Measurements from ENCODE around the gene SH3RF3.

SH3RF3 gene

DNA sequence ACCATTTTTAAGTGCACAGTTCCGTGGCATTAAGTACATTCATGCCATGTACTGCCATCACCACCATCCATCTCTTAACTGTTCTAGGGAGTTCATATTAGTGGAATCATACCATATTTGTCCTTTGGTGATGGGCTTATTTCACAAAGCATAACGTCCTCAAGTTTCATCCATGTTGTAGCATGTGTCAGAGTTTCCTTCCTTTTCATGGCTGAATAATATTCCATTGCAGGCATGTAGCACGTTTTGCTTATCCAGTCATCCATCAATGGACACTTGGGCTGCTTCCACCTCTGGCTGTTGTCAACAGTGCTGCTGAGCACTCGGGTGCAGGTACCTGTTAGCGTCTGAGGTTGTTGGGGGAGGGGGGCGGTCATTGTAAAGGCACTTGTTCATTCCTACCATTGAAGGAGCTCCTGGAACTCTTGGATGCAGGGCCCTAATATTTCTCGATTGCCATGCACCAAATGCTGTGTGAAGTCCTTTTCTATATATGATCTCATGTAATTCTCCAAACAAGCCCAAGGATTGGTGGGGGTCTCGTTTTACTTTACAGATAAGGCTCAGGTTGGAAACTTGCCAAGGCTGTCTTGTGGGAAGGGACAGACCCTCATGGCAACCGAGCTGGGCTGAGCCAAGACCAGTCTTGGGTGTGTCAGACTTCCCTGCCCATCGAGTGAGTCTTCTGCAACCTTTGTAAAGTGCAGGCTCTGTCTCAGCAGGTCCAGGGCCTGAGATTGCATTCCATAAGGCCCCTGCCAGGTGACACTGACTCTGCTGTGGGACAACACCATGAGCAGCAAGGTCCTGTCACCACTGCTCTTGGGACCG lies 42.9 kb upstream of the SH3RF3 start:
- Histone ChIP-seq H3K27me3 (ENCODE audit: insufficient read depth, insufficient read length) (peaks cover 2% of the 10 kb centered on the region), H3K9ac (ENCODE audit: insufficient read length, low read depth) (no peak overlapping the region), H3K9me3 (ENCODE audit: insufficient read depth, low read length) (no peaks in the 10 kb centered on the region), H3K4me3 (ENCODE audit: insufficient read length, low read depth) (no peak overlapping the region), H3K36me3 (ENCODE audit: insufficient read depth, insufficient read length, low read length) (no peaks in the 10 kb centered on the region), H3K4me1 (ENCODE audit: insufficient read depth, insufficient read length) (no peaks in the 10 kb centered on the region)
- no peak for DNase-seq (ENCODE audit: low read depth, low spot score)
- no peak for TF ChIP-seq YY1 (IDR thresholded peaks at IDR 0.05; ENCODE audit: insufficient read depth, insufficient read length)
- TF ChIP-seq SUZ12 (IDR thresholded peaks at IDR 0.05; ENCODE audit: extremely low read depth, insufficient read depth, insufficient read length) = no peak
- TF ChIP-seq ZNF274 (IDR thresholded peaks at IDR 0.05; ENCODE audit: low read depth, low read length) = no peak

DNA sequence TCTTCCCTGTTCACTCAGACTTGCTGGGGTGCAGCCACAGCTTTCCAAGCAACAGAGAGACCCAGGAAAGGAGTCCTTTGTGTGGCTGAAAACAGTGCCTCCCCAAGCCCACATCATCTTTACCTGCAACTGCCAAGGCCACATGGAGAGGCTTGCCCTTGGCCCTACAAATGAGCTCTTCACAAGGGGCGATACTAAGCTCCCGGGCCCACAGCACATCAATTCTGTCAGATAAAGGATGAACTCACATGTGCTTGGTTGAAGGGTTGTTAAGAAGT lies 42.3 kb upstream of the SH3RF3 start:
- H3K27me3 ChIP-seq (ENCODE audit: insufficient read depth, insufficient read length) = peaks cover 2% of the 10 kb centered on the region
- H3K36me3 ChIP-seq (ENCODE audit: insufficient read depth, insufficient read length, low read length) = no peaks in the 10 kb centered on the region
- no peak overlapping the region for H3K9ac ChIP-seq (ENCODE audit: insufficient read length, low read depth)
- TF ChIP-seq SUZ12 (IDR thresholded peaks at IDR 0.05; ENCODE audit: extremely low read depth, insufficient read depth, insufficient read length) = no peak
- TF ChIP-seq YY1 (IDR thresholded peaks at IDR 0.05; ENCODE audit: insufficient read depth, insufficient read length) = no peak
- no peak for TF ChIP-seq ZNF274 (IDR thresholded peaks at IDR 0.05; ENCODE audit: low read depth, low read length)
- no peak for DNase-seq (ENCODE audit: low read depth, low spot score)
- H3K4me1 ChIP-seq (ENCODE audit: insufficient read depth, insufficient read length) = no peaks in the 10 kb centered on the region
- H3K4me3 ChIP-seq (ENCODE audit: insufficient read length, low read depth) = no peak overlapping the region
- no peaks in the 10 kb centered on the region for H3K9me3 ChIP-seq (ENCODE audit: insufficient read depth, low read length)

DNA sequence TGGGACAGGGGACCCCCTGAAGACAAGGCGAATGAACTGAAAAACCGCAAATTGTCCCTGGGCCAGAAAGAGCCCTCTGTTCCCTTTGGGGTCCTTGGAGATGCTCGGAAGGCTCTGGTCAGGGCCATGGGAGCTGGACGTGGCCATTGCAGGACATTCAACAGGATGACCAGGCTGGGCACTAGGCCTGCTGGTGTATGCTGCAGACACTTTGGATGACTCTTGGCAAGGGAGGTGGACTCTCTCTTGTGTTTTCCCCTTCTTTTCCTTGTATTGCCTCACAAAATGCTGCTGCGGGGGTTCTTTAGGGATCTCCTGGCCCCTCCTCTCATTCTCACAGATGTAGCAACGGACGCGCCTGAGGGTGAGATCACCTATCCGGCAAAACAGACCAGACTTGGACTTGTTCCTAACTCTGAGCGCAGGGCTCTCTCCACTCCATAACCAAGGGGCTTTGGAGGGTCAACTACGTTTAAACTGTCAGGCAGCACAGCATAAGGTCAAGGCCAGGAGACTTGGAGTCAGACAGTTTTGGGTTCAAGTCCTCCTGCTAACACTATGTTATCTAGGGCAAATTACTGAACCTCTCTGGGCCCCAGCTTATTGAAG lies 41.8 kb upstream of the SH3RF3 start:
- Histone ChIP-seq H3K36me3 (ENCODE audit: insufficient read depth, insufficient read length, low read length) (no peaks in the 10 kb centered on the region), H3K9me3 (ENCODE audit: insufficient read depth, low read length) (no peaks in the 10 kb centered on the region), H3K4me3 (ENCODE audit: insufficient read length, low read depth) (no peak overlapping the region), H3K4me1 (ENCODE audit: insufficient read depth, insufficient read length) (no peaks in the 10 kb centered on the region), H3K9ac (ENCODE audit: insufficient read length, low read depth) (no peak overlapping the region), H3K27me3 (ENCODE audit: insufficient read depth, insufficient read length) (peaks cover 2% of the 10 kb centered on the region)
- no peak for TF ChIP-seq SUZ12 (IDR thresholded peaks at IDR 0.05; ENCODE audit: extremely low read depth, insufficient read depth, insufficient read length)
- no peak for TF ChIP-seq ZNF274 (IDR thresholded peaks at IDR 0.05; ENCODE audit: low read depth, low read length)
- TF ChIP-seq YY1 (IDR thresholded peaks at IDR 0.05; ENCODE audit: insufficient read depth, insufficient read length) = no peak
- no peak for DNase-seq (ENCODE audit: low read depth, low spot score)

DNA sequence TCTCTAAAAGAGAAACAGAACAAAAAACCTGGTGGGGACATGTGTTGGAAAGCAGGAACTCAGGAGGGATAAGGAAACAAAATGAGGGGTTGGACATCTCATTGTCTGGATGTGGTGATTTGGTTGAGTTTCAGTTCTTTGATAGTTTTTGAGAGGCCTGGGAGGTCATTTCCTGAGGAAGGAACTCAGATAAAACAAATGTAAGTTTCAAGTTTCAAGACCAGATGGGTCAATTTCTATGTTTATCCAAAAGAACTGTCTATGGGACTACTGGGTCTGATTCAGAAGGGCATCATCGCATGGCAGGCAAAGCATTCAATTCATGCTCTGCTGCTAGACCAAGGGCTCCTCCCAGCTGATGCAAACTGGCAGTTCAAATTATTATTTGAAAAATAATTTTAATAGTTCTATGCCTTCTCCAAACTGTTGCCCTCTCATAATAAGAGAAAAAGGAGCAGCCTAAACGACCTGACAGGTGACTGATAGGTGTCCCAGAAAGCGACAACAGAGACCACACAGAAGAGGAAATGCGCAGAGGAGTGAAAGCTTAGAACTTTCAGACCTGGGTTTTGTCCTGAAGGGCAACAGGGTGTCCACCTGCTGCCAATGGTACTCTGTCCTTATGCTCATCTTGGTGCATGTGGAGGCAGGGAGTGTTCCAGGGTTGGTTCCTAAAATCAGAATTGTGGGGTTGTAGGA lies 39.3 kb upstream of the SH3RF3 start:
- no peak overlapping the region for H3K9ac ChIP-seq (ENCODE audit: insufficient read length, low read depth)
- peaks cover 13% of the 10 kb centered on the region for H3K9me3 ChIP-seq (ENCODE audit: insufficient read depth, low read length)
- H3K4me1 ChIP-seq (ENCODE audit: insufficient read depth, insufficient read length) = no peaks in the 10 kb centered on the region
- TF ChIP-seq ZNF274 (IDR thresholded peaks at IDR 0.05; ENCODE audit: low read depth, low read length) (no peak), SUZ12 (IDR thresholded peaks at IDR 0.05; ENCODE audit: extremely low read depth, insufficient read depth, insufficient read length) (no peak), YY1 (IDR thresholded peaks at IDR 0.05; ENCODE audit: insufficient read depth, insufficient read length) (no peak)
- no peaks in the 10 kb centered on the region for H3K36me3 ChIP-seq (ENCODE audit: insufficient read depth, insufficient read length, low read length)
- no peaks in the 10 kb centered on the region for H3K27me3 ChIP-seq (ENCODE audit: insufficient read depth, insufficient read length)
- H3K4me3 ChIP-seq (ENCODE audit: insufficient read length, low read depth) = no peak overlapping the region
- no peak for DNase-seq (ENCODE audit: low read depth, low spot score)

DNA sequence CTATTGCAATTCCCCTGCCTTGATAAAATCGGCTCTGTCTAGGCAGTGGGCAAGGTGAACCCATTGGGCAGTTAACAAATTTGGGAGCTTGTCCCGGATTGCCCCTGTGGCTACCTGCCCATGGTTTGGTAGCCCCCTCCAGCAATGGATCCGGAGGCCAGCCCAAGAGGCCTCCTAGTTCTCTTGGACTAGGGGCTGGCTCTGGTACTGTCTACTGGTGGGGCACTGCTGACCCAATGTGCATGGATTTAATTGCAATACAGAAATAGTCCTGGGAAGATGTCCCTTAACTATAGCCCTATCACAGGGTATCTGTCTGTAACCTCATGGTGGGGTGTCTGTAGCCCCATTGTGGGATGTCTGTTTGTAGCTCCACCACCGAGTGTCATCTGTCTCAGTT lies 37.5 kb upstream of the SH3RF3 start:
- no peak overlapping the region for H3K9ac ChIP-seq (ENCODE audit: insufficient read length, low read depth)
- no peak for DNase-seq (ENCODE audit: low read depth, low spot score)
- peaks cover 20% of the 10 kb centered on the region for H3K9me3 ChIP-seq (ENCODE audit: insufficient read depth, low read length)
- H3K27me3 ChIP-seq (ENCODE audit: insufficient read depth, insufficient read length) = no peaks in the 10 kb centered on the region
- no peaks in the 10 kb centered on the region for H3K36me3 ChIP-seq (ENCODE audit: insufficient read depth, insufficient read length, low read length)
- no peaks in the 10 kb centered on the region for H3K4me1 ChIP-seq (ENCODE audit: insufficient read depth, insufficient read length)
- no peak overlapping the region for H3K4me3 ChIP-seq (ENCODE audit: insufficient read length, low read depth)
- TF ChIP-seq YY1 (IDR thresholded peaks at IDR 0.05; ENCODE audit: insufficient read depth, insufficient read length) (no peak), ZNF274 (IDR thresholded peaks at IDR 0.05; ENCODE audit: low read depth, low read length) (no peak), SUZ12 (IDR thresholded peaks at IDR 0.05; ENCODE audit: extremely low read depth, insufficient read depth, insufficient read length) (no peak)

DNA sequence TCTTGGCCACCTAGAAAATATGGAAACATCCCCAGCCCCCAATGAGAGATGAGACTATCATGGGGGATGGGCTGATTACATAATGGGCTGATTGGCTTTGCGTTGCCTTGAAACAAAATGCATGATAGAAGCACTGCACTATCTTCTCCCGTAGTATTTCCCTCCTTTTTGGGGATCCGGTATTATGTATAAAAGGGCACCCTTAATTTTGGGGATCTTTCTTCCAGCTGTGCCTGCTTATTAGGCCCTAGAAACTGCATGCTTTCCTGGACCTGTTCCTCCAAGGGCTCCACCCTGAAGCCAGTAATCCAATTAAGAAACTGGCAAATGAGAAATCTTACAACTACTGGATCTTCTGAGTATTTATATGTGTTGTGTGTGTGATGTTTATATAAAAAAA lies 34.9 kb upstream of the SH3RF3 start:
- Histone ChIP-seq H3K9me3 (ENCODE audit: insufficient read depth, low read length) (peaks cover 20% of the 10 kb centered on the region), H3K4me1 (ENCODE audit: insufficient read depth, insufficient read length) (no peaks in the 10 kb centered on the region), H3K27me3 (ENCODE audit: insufficient read depth, insufficient read length) (peaks cover 16% of the 10 kb centered on the region), H3K9ac (ENCODE audit: insufficient read length, low read depth) (no peak overlapping the region), H3K36me3 (ENCODE audit: insufficient read depth, insufficient read length, low read length) (no peaks in the 10 kb centered on the region), H3K4me3 (ENCODE audit: insufficient read length, low read depth) (no peak overlapping the region)
- TF ChIP-seq YY1 (IDR thresholded peaks at IDR 0.05; ENCODE audit: insufficient read depth, insufficient read length) (no peak), ZNF274 (IDR thresholded peaks at IDR 0.05; ENCODE audit: low read depth, low read length) (no peak), SUZ12 (IDR thresholded peaks at IDR 0.05; ENCODE audit: extremely low read depth, insufficient read depth, insufficient read length) (no peak)
- no peak for DNase-seq (ENCODE audit: low read depth, low spot score)

Data from NT2/D1 (cell line).